Measurements from ENCODE around the gene MYO10. TPM values are rescaled to one million over a fixed set of nuclear protein-coding genes. Genes with fewer than 3 reads are reported as not detected.

The MYO10 gene
- total and polyA plus RNA-seq, 2 of the 8 experiments (the other 6 are each of a cell fraction or from before 2014, with no cell fraction given), result 21.5 to 107 TPM

DNA sequence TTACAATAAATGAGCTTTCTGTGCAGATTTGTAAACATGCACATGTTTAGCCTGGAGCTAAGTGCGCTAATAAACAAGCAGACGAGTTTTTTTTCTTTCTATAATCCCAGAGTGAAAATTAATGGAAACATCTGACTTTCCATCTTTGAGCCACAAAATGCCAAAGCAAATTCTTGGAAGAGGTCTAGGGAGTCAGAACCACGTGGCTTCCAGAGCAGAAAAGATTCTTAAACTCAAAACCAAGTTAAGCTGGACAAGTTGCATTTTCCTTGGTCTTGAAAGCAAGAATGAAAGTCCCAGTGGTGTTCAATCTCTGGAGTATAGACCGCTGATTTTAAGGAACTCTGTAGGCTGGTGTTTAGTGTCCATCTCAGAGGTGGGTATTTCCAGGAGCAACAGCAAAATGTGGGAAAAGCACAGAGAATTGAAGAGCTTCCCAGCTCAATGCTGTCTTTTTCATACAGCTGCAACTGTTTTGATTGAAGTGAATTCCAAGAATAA is 71.4 kb downstream of the MYO10 start:
- Histone ChIP-seq H4K8ac (ENCODE audit: extremely low read depth, insufficient read depth, low read length) (no peak overlapping the region), H2BK20ac (ENCODE audit: low read length) (no peak overlapping the region), H3K4ac (replicated peaks; ENCODE audit: insufficient read length, low read depth, low read length) (no peak overlapping the region), H4K20me1 (replicated peaks in 1 of 2; ENCODE audit: control insufficient read depth in 1 of 2, insufficient read depth in 2 of 2, low read length in 2 of 2) (no peaks in the 10 kb centered on the region), H3K9me3 (ENCODE audit: insufficient read depth in 2 of 2, low read depth in 1 of 2, low read length in 1 of 2) (no peaks in the 10 kb centered on the region), H3K56ac (replicated peaks; ENCODE audit: insufficient read length, low read depth, low read length) (no peak overlapping the region), H3K4me2 (ENCODE audit: insufficient read depth in 1 of 2, low read depth in 2 of 2, low read length in 2 of 2) (no peak overlapping the region), H3K79me2 (ENCODE audit: control insufficient read depth in 1 of 2, insufficient read depth in 2 of 2, low read length in 2 of 2) (peaks cover 0 to 34% of the 10 kb centered on the region in 2 experiments; a peak in 2 of 4 replicates), H3K14ac (ENCODE audit: insufficient read length) (no peak overlapping the region), H2BK12ac (ENCODE audit: low read depth, low read length) (no peak overlapping the region; the same call in 1 of the 2 replicates), H3K4me1 (replicated peaks in 1 of 4; ENCODE audit: control insufficient read depth in 3 of 4, insufficient read depth in 4 of 4, low read length in 3 of 4) (peaks cover 11 to 34% (median 24%) of the 10 kb centered on the region in 4 experiments), H4K91ac (replicated peaks; ENCODE audit: insufficient read length, low read length) (no peak overlapping the region), H3K23ac (ENCODE audit: insufficient read length) (no peak overlapping the region), H2AFZ (ENCODE audit: low read length) (no peak overlapping the region), H3K9ac (replicated peaks in 1 of 4; ENCODE audit: extremely low read depth in 1 of 4, low read depth in 3 of 4, low read length in 3 of 4) (no peak overlapping the region), H3K4me3 (ENCODE audit: extremely low read depth in 1 of 4, insufficient read depth in 2 of 4, low read depth in 3 of 4, low read length in 4 of 4) (no peak overlapping the region), H2AK5ac (ENCODE audit: low read depth, low read length) (no peak overlapping the region), H3K79me1 (ENCODE audit: low read depth, low read length) (peaks cover 8% of the 10 kb centered on the region), H3K27me3 (replicated peaks in 1 of 4; ENCODE audit: control insufficient read depth in 3 of 4, extremely low read depth in 1 of 4, insufficient read depth in 3 of 4, low read length in 3 of 4) (no peaks in the 10 kb centered on the region), H3K27ac (ENCODE audit: low read depth, low read length) (no peak overlapping the region), H3K36me3 (ENCODE audit: control insufficient read depth in 2 of 4, insufficient read depth in 4 of 4, low read length in 3 of 4) (no peaks in the 10 kb centered on the region), H3K18ac (ENCODE audit: extremely low read depth, low read length) (no peak overlapping the region), H4K5ac (ENCODE audit: insufficient read length, low read depth, low read length) (no peak overlapping the region), H2BK5ac (ENCODE audit: low read depth, low read length) (no peak overlapping the region), H2BK120ac (replicated peaks; ENCODE audit: low read depth, low read length) (no peak overlapping the region), H3K23me2 (ENCODE audit: low read depth, low read length) (no peaks in the 10 kb centered on the region), H2BK15ac (ENCODE audit: low read length) (no peak overlapping the region)
- no peak for DNase-seq (ENCODE audit: low read depth in 1 of 2, low spot score in 2 of 2)
- CTCF ChIA-PET (ENCODE audit: partially characterized antibody), result interaction anchor here (0.9 to 1.3 kb wide), 4 partner anchors 11 to 88 kb away, joined by 3 to 4 read pairs (median 3); no protein-coding TSS in a partner anchor
- POLR2A ChIA-PET (ENCODE audit: partially characterized antibody), result no interaction called here
- FAIRE-seq, result no peak
- 88% methylated on average over 4 of the region's 4 CpGs; no CpG with 5 or more reads in 1 of the 2 experiments for WGBS, 2 experiments (ENCODE audit: extremely low coverage in 1 of 2, insufficient coverage in 1 of 2, insufficient read length in 1 of 2, insufficient replicate concordance in 2 of 2, low coverage in 1 of 2, low lambda C conversion rate in 2 of 2, missing lambda C conversion rate in 1 of 2)
- no peak for TF ChIP-seq EP300 (IDR thresholded peaks at IDR 0.05; ENCODE audit: borderline replicate concordance in 1 of 2, low read depth in 2 of 2, low read length in 2 of 2)
- no peak for TF ChIP-seq BRCA1 (IDR thresholded peaks at IDR 0.05; ENCODE audit: low read depth, low read length)
- TF ChIP-seq SP1 (IDR thresholded peaks at IDR 0.05; ENCODE audit: low read depth, low read length), result no peak
